ENCODE data around the gene SPATA25. TPM values are rescaled to one million over a fixed set of nuclear protein-coding genes. Genes with fewer than 3 reads are reported as not detected.

Gene SPATA25
- total RNA-seq, 2 experiments from 2014 or later: 0.49 to 1.3 TPM

GRCh38 chr20:45888681-45889080 lies 1.3 kb upstream of the SPATA25 start:
- Histone ChIP-seq H3K4me3 (ENCODE audit: low read length) (no peak overlapping the region), H3K27ac (ENCODE audit: low read depth in 1 of 2, low read length in 2 of 2) (no peak overlapping the region), H3K27me3 (ENCODE audit: control insufficient read depth in 1 of 2, insufficient read depth in 2 of 2, low read length in 2 of 2) (no peaks in the 10 kb centered on the region), H3K4me1 (ENCODE audit: insufficient read depth, low read length) (peaks cover 59% of the 10 kb centered on the region), H3K36me3 (ENCODE audit: insufficient read depth, low read length) (peaks cover 13% of the 10 kb centered on the region), H3K9me3 (ENCODE audit: control insufficient read depth in 1 of 2, insufficient read depth in 1 of 2, low read length in 2 of 2) (no peaks in the 10 kb centered on the region)
- no peak overlapping the region for H3K27ac Mint-ChIP-seq
- H3K4me1 Mint-ChIP-seq (ENCODE audit: low read depth): peaks cover 62% of the 10 kb centered on the region
- DNase-seq (no peak), ATAC-seq (ENCODE audit: poor library complexity) (no peak)
- TF ChIP-seq, protein P1, sequence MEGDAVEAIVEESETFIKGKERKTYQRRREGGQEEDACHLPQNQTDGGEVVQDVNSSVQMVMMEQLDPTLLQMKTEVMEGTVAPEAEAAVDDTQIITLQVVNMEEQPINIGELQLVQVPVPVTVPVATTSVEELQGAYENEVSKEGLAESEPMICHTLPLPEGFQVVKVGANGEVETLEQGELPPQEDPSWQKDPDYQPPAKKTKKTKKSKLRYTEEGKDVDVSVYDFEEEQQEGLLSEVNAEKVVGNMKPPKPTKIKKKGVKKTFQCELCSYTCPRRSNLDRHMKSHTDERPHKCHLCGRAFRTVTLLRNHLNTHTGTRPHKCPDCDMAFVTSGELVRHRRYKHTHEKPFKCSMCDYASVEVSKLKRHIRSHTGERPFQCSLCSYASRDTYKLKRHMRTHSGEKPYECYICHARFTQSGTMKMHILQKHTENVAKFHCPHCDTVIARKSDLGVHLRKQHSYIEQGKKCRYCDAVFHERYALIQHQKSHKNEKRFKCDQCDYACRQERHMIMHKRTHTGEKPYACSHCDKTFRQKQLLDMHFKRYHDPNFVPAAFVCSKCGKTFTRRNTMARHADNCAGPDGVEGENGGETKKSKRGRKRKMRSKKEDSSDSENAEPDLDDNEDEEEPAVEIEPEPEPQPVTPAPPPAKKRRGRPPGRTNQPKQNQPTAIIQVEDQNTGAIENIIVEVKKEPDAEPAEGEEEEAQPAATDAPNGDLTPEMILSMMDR (IDR thresholded peaks at IDR 0.05): no peak
- peaks cover 29% of the 10 kb centered on the region for H3K36me3 Mint-ChIP-seq (ENCODE audit: low read depth)
- POLR2A ChIA-PET: interaction anchor here (3.7 to 8.2 kb wide), 3 partner anchors 7 to 82 kb away, joined by 37 to 105 read pairs (median 78); partner anchors contain the start of genes PCIF1, ZNF335 and ZSWIM1
- no peaks in the 10 kb centered on the region for H3K9me3 Mint-ChIP-seq
- CTCF ChIA-PET: no interaction called here
- intact Hi-C loops (cut with DNase I, micrococcal nuclease): no loop called here
- H3K27me3 Mint-ChIP-seq: no peaks in the 10 kb centered on the region
- H3K4me3 Mint-ChIP-seq: peak overlapping the region; percentile 51

DNA sequence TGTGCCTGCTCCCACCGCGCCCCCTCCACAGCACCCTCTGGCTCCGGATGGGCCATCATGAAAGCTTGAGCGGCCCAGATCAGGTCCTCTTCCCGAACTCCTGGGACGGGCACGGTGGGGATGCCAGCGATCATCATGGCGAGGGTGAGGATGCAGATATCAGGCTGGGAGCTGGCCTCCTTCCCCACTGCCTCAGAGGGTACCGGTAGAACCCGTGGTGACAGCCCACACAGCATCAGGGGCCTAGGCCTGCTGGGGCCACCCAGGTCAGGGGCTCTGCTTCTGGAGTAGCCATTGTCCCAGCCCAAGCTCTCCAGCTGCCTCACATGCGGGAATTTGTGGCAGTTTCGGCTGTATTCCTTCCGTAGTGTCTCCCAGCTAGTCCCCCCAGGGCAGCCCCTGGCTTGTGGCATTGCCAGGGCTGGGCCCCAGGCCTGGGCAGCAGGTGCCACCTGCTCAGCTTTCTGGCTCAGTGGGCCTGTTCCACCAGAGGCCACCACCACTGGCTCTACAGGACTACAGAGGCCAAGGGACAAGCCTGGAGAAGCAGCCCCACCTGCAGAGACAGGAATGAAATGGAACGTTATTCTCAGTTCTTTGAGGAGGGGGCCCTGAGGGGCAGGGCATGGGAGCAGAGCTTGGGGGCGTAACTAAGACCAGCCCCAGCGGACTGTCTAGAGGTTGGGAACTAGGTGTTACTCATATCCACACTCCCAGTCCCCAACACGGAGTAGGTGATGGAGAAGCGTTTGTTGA lies 654 bp downstream of the SPATA25 start:
- Mint-ChIP-seq H3K4me1 (ENCODE audit: low read depth) (peaks cover 63% of the 10 kb centered on the region), H3K9me3 (no peaks in the 10 kb centered on the region), H3K27me3 (no peaks in the 10 kb centered on the region), H3K36me3 (ENCODE audit: low read depth) (peaks cover 46% of the 10 kb centered on the region), H3K4me3 (no peak overlapping the region), H3K27ac (no peak overlapping the region)
- ChIA-PET CTCF (interaction anchor here (1.4 kb wide), 1 partner anchor 88 kb away, joined by 3 read pairs; no protein-coding TSS in a partner anchor), POLR2A (interaction anchor here (1.2 kb wide), 1 partner anchor 30 kb away, joined by 3 read pairs; the partner anchor contains the start of genes ACOT8 and ZSWIM3)
- no peak overlapping the region for H3K27ac ChIP-seq (ENCODE audit: low read depth in 1 of 2, low read length in 2 of 2)
- H3K4me3 ChIP-seq (ENCODE audit: low read length): no peak overlapping the region
- no peak for DNase-seq
- H3K4me1 ChIP-seq (ENCODE audit: insufficient read depth, low read length): peaks cover 55% of the 10 kb centered on the region
- no peak for ATAC-seq (ENCODE audit: poor library complexity)
- no peaks in the 10 kb centered on the region for H3K27me3 ChIP-seq (ENCODE audit: control insufficient read depth in 1 of 2, insufficient read depth in 2 of 2, low read length in 2 of 2)
- intact Hi-C loops (cut with DNase I, micrococcal nuclease): no loop called here
- H3K9me3 ChIP-seq (ENCODE audit: control insufficient read depth in 1 of 2, insufficient read depth in 1 of 2, low read length in 2 of 2): no peaks in the 10 kb centered on the region
- TF ChIP-seq, protein P1 (IDR thresholded peaks at IDR 0.05): no peak
- H3K36me3 ChIP-seq (ENCODE audit: insufficient read depth, low read length): peaks cover 20% of the 10 kb centered on the region

DNA sequence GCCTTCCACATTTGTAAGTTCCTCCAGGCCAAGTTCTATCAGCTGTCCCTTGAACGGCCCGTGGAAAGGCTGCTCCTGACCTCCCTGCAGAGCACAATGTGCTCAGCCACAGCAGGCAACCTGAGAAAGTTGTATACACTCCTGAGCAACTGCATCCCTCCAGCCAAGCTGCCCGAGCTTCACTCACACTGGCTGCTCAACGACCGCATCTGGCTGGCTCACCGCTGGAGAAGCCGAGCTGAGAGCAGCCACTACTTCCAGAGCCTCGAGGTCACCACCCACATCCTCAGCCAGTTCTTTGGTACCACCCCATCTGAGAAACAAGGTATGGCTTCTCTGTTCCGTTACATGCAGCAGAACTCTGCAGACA lies 4.3 kb downstream of the SPATA25 start:
- H3K4me1 Mint-ChIP-seq (ENCODE audit: low read depth): peaks cover 49% of the 10 kb centered on the region
- no peak for ATAC-seq (ENCODE audit: poor library complexity)
- intact Hi-C loops (cut with DNase I, micrococcal nuclease): no loop called here

More for the DNA sequence above, 4.3 kb downstream of the SPATA25 start:
- ChIA-PET CTCF (no interaction called here), POLR2A (interaction anchor here (5.6 kb wide), 1 partner anchor 52 kb away, joined by 57 read pairs; the partner anchor contains the start of gene PCIF1)
- Histone ChIP-seq H3K36me3 (ENCODE audit: insufficient read depth, low read length) (peaks cover 25% of the 10 kb centered on the region), H3K9me3 (ENCODE audit: control insufficient read depth in 1 of 2, insufficient read depth in 1 of 2, low read length in 2 of 2) (no peaks in the 10 kb centered on the region), H3K27me3 (ENCODE audit: control insufficient read depth in 1 of 2, insufficient read depth in 2 of 2, low read length in 2 of 2) (no peaks in the 10 kb centered on the region), H3K4me1 (ENCODE audit: insufficient read depth, low read length) (peaks cover 52% of the 10 kb centered on the region), H3K27ac (ENCODE audit: low read depth in 1 of 2, low read length in 2 of 2) (no peak overlapping the region), H3K4me3 (ENCODE audit: low read length) (no peak overlapping the region)
- Mint-ChIP-seq H3K36me3 (ENCODE audit: low read depth) (peaks cover 42% of the 10 kb centered on the region), H3K4me3 (peak overlapping the region; percentile 54), H3K27ac (peak overlapping the region; percentile 86), H3K27me3 (no peaks in the 10 kb centered on the region), H3K9me3 (no peaks in the 10 kb centered on the region)
- TF ChIP-seq, protein P1 (IDR thresholded peaks at IDR 0.05): no peak
- DNase-seq: no peak
